Hippocampal formation (tissue), 2 donors: ENCODE results near the gene TSPEAR.
"Not testable (repeated sequence)": the region's sequence is repeated elsewhere in the genome, so short reads cannot be mapped to it uniquely, and the experiment has no call there.

Experiments used
- DNase-seq, 2 donors: peaks; one replicate each; lab custom pipeline; 2025; lab: John Stamatoyannopoulos, UW

The TSPEAR gene

GRCh38 chr21:44650973-44651675 is 60.2 kb downstream of the TSPEAR start:
- no peak for DNase-seq

- DNase-seq = no peak
Measured at GRCh38 chr21:44650265-44650972, 61.0 kb downstream of the TSPEAR start.

GRCh38 chr21:44649521-44650100 is 61.8 kb downstream of the TSPEAR start:
- no peak for DNase-seq

- DNase-seq = no peak
Measured at GRCh38 chr21:44648557-44649311, 62.6 kb downstream of the TSPEAR start.

- DNase-seq = no peak
Measured at GRCh38 chr21:44647222-44647552, 64.2 kb downstream of the TSPEAR start.

GRCh38 chr21:44646366-44647221 is 64.8 kb downstream of the TSPEAR start, which contains the start of gene KRTAP10-11:
TSS of gene KRTAP10-11 (plus strand) at chr21:44646414. CDS start at chr21:44646459, 45 bp downstream.
- not testable (repeated sequence) for DNase-seq

GRCh38 chr21:44644878-44645277 is 66.5 kb downstream of the TSPEAR start:
- DNase-seq = no peak

GRCh38 chr21:44643741-44644310 is 67.5 kb downstream of the TSPEAR start:
- DNase-seq = no peak

- no peak for DNase-seq
Measured at GRCh38 chr21:44640761-44641160, 70.6 kb downstream of the TSPEAR start.

- no peak for DNase-seq
Measured at GRCh38 chr21:44639331-44639655, 72.1 kb downstream of the TSPEAR start.

GRCh38 chr21:44638506-44639330 is 72.7 kb downstream of the TSPEAR start:
- DNase-seq = not testable (repeated sequence)

GRCh38 chr21:44637851-44638348 is 73.5 kb downstream of the TSPEAR start:
- DNase-seq = not testable (repeated sequence)

GRCh38 chr21:44637018-44637850 is 74.1 kb downstream of the TSPEAR start, which contains the start of gene KRTAP10-10:
TSS of gene KRTAP10-10 (plus strand) at chr21:44637356. CDS start at chr21:44637418, 62 bp downstream.
- DNase-seq = no peak

GRCh38 chr21:44636209-44637017 is 75.0 kb downstream of the TSPEAR start:
- no peak for DNase-seq

GRCh38 chr21:44632067-44632466 is 79.3 kb downstream of the TSPEAR start:
- DNase-seq = no peak

GRCh38 chr21:44630440-44630839 is 80.9 kb downstream of the TSPEAR start:
- no peak for DNase-seq

- DNase-seq = no peak
Measured at GRCh38 chr21:44628707-44629391, 82.5 kb downstream of the TSPEAR start.

- not testable (repeated sequence) for DNase-seq
Measured at GRCh38 chr21:44627831-44628233, 83.5 kb downstream of the TSPEAR start.
